Lung (tissue), 12 donors: ENCODE results near the gene SPAAR. TPM values are rescaled to one million over a fixed set of nuclear protein-coding genes. Genes with fewer than 3 reads are reported as not detected.

Experiments
- ATAC-seq: fragments of 200-7000 bp; cut with Tn5 transposase; one replicate; pipeline ENCODE4 v1.9.1; 2020; ENCODE audit warnings: moderate number of reproducible peaks; ENCODE audit not compliant: insufficient read depth, low FRiP score
- DNase-seq, 3 donors: peaks; one replicate each; pipeline ENCODE4 v3.0.0-alpha.2; 2013 to 2017
- H3K27ac ChIP-seq, 2 donors: one replicate each; pipeline ENCODE4 v1.5.1; 2013; ENCODE audit warnings: mild to moderate bottlenecking in 2 of 2, moderate library complexity in 2 of 2, control low read depth in 1 of 2, inconsistent platforms in 1 of 2, low read depth in 1 of 2, low read length in 1 of 2
- H3K27me3 ChIP-seq, 3 donors: one replicate each; pipeline ENCODE4 v1.5.1; 2013; ENCODE audit warnings: low read length in 2 of 3; ENCODE audit not compliant: control insufficient read depth in 3 of 3, insufficient read depth in 3 of 3
- H3K36me3 ChIP-seq, 4 donors: one replicate each; pipeline ENCODE4 v1.5.1; 2013; ENCODE audit warnings: low read length in 4 of 4, mild to moderate bottlenecking in 1 of 4, moderate library complexity in 1 of 4; ENCODE audit not compliant: control insufficient read depth in 4 of 4, insufficient read depth in 4 of 4
- H3K4me1 ChIP-seq, 5 donors: one replicate each; pipeline ENCODE4 v1.5.1; 2013; ENCODE audit warnings: low read length in 5 of 5, mild to moderate bottlenecking in 2 of 5, moderate library complexity in 1 of 5; ENCODE audit not compliant: control insufficient read depth in 5 of 5, insufficient read depth in 5 of 5
- H3K4me3 ChIP-seq: one replicate; pipeline ENCODE4 v1.5.1; 2013; ENCODE audit warnings: mild to moderate bottlenecking, control low read depth, moderate library complexity
- H3K9ac ChIP-seq, 2 donors: one replicate each; pipeline ENCODE4 v1.5.1; 2013; ENCODE audit warnings: low read length in 2 of 2, control low read depth in 1 of 2; ENCODE audit not compliant: insufficient read depth in 1 of 2
- H3K9me3 ChIP-seq, 4 donors: one replicate each; pipeline ENCODE4 v1.5.1; 2013; ENCODE audit warnings: low read length in 3 of 4, mild to moderate bottlenecking in 1 of 4, moderate library complexity in 1 of 4; ENCODE audit not compliant: control insufficient read depth in 4 of 4, insufficient read depth in 3 of 4
- CTCF ChIP-seq: IDR thresholded peaks from 2 replicates; pipeline ENCODE4 v1.5.1; 2012; ENCODE audit warnings: mild to moderate bottlenecking; ENCODE audit errors: control extremely low read depth, extremely low read depth
- WGBS, 2 donors: extraction: QIAGEN DNeasy Blood & Tissue Kit; methylation state at CpG; one replicate each; pipeline ENCODE4 v1.1.7; 2013; 5-methylcytosine and 5-hydroxymethylcytosine counted together
- polyA plus RNA-seq, 2 donors: library from polyadenylated mRNA; stranded (reverse); fragments of 200-250 nt; gene quantifications; one replicate each; pipeline ENCODE4 v1.2.1, GENCODE V29; 2013
- total RNA-seq, 2 donors: library from RNA; depleted of rRNA in 1 of 2; stranded (reverse); fragments of >200 nt in 1 of 2; gene quantifications; one replicate each; pipeline ENCODE4 v1.2.1, GENCODE V29; 2014 to 2021
- donor health status: control.
- donor health status: control.
- donor health status: Bipolar disorder and iron deficiency.
- donor health status: healthy.
- donor health status: DM: yes; HTN: yes; CAD: no.

The SPAAR gene
- total and polyA plus RNA-seq, 4 donors, result 3.7 to 6.7 (median 5.7) TPM

GRCh38 chr9:35937227-35937626, 27.9 kb downstream of the SPAAR start:
- DNase-seq (no peak), ATAC-seq (no peak)
- H3K27ac ChIP-seq, result no peak overlapping the region
- no peaks in the 10 kb centered on the region for H3K36me3 ChIP-seq
- 68 to 79% methylated on average over 2 of the region's 2 CpGs for WGBS, 2 donors
- no peaks in the 10 kb centered on the region for H3K9me3 ChIP-seq
- H3K4me1 ChIP-seq, result no peaks in the 10 kb centered on the region
- no peak overlapping the region for H3K4me3 ChIP-seq
- no peaks in the 10 kb centered on the region for H3K27me3 ChIP-seq
- H3K9ac ChIP-seq, result no peak overlapping the region
- TF ChIP-seq CTCF, result no peak

GRCh38 chr9:35938474-35939356, 29.4 kb downstream of the SPAAR start:
- no peak for ATAC-seq
- no peaks in the 10 kb centered on the region for H3K36me3 ChIP-seq
- no peaks in the 10 kb centered on the region for H3K9me3 ChIP-seq
- H3K4me3 ChIP-seq, result no peak overlapping the region
- no peak for DNase-seq
- TF ChIP-seq CTCF, result no peak
- H3K27ac ChIP-seq, result no peak overlapping the region
- WGBS, 2 donors, result 89 to 91% methylated on average over 10 of the region's 10 CpGs
- no peak overlapping the region for H3K9ac ChIP-seq
- H3K27me3 ChIP-seq, result no peaks in the 10 kb centered on the region
- no peaks in the 10 kb centered on the region for H3K4me1 ChIP-seq

- Histone ChIP-seq H3K4me1 (peaks cover 0 to 6% (median 0%) of the 10 kb centered on the region in 5 donors), H3K27ac (no peak overlapping the region), H3K36me3 (no peaks in the 10 kb centered on the region), H3K4me3 (no peak overlapping the region), H3K9me3 (no peaks in the 10 kb centered on the region), H3K27me3 (no peaks in the 10 kb centered on the region), H3K9ac (no peak overlapping the region)
- 95 to 97% methylated on average over 8 of the region's 8 CpGs for WGBS, 2 donors
- no peak for DNase-seq
- TF ChIP-seq CTCF, result no peak
- no peak for ATAC-seq
Measured at GRCh38 chr9:35939679-35940250, 30.5 kb downstream of the SPAAR start.
